Esophagus (tissue), 2 donors: Measurements from ENCODE around the gene TRIM26. TPM values are rescaled to one million over a fixed set of nuclear protein-coding genes. Genes with fewer than 3 reads are reported as not detected.
"Not testable (repeated sequence)": the region's sequence is repeated elsewhere in the genome, so short reads cannot be mapped to it uniquely, and the experiment has no call there.

Experiments used
- H3K27ac ChIP-seq, 2 donors: one replicate each; pipeline ENCODE4 v1.5.1; 2013; ENCODE audit warnings: low read depth in 2 of 2, mild to moderate bottlenecking in 2 of 2, inconsistent platforms in 1 of 2, low read length in 1 of 2, moderate library complexity in 1 of 2
- H3K27me3 ChIP-seq, 2 donors: one replicate each; pipeline ENCODE4 v1.6.1; 2013; ENCODE audit warnings: low read length in 2 of 2, control low read depth in 1 of 2, mild to moderate bottlenecking in 1 of 2; ENCODE audit not compliant: insufficient read depth in 2 of 2, control insufficient read depth in 1 of 2
- H3K36me3 ChIP-seq, 2 donors: one replicate each; pipeline ENCODE4 v1.6.1; 2013; ENCODE audit warnings: low read length in 1 of 2; ENCODE audit not compliant: control insufficient read depth in 2 of 2, insufficient read depth in 2 of 2
- H3K4me1 ChIP-seq, 2 donors: one replicate each; pipeline ENCODE4 v1.6.1; 2013; ENCODE audit warnings: low read length in 1 of 2; ENCODE audit not compliant: control insufficient read depth in 2 of 2, insufficient read depth in 2 of 2
- H3K4me3 ChIP-seq, 2 donors: one replicate each; pipeline ENCODE4 v1.5.1; 2013; ENCODE audit warnings: low read length in 2 of 2, mild to moderate bottlenecking in 2 of 2, low read depth in 1 of 2, moderate library complexity in 1 of 2
- H3K9me3 ChIP-seq, 2 donors: one replicate each; pipeline ENCODE4 v1.6.1; 2013; ENCODE audit warnings: mild to moderate bottlenecking in 2 of 2, low read depth in 1 of 2, low read length in 1 of 2, moderate library complexity in 1 of 2; ENCODE audit not compliant: control insufficient read depth in 2 of 2, insufficient read depth in 1 of 2
- whole genome bisulfite sequencing, 2 donors: extraction: QIAGEN DNeasy Blood & Tissue Kit; methylation state at CpG; one replicate each; pipeline ENCODE4 v1.1.7; 2013; 5-methylcytosine and 5-hydroxymethylcytosine counted together
- polyA plus RNA-seq, 2 donors: library from polyadenylated mRNA; stranded (reverse); fragments of 200-250 nt; gene quantifications; one replicate each; pipeline ENCODE4 v1.2.3, GENCODE V29; 2013
- donor health status: healthy with polysubstance abuse.
- donor health status: Bipolar disorder and iron deficiency.

The TRIM26 gene
- polyA plus RNA-seq, 2 donors: 33.3 to 40.2 TPM

- no peaks in the 10 kb centered on the region for H3K36me3 ChIP-seq
- no peaks in the 10 kb centered on the region for H3K27me3 ChIP-seq
- no peaks in the 10 kb centered on the region for H3K9me3 ChIP-seq
Measured at GRCh38 chr6:30149858-30150550, 63.2 kb downstream of the TRIM26 start.

GRCh38 chr6:30149234-30149633, 64.0 kb downstream of the TRIM26 start:
- Histone ChIP-seq H3K4me1 (no peaks in the 10 kb centered on the region), H3K27ac (no peak overlapping the region), H3K4me3 (no peak overlapping the region), H3K27me3 (no peaks in the 10 kb centered on the region), H3K36me3 (no peaks in the 10 kb centered on the region), H3K9me3 (no peaks in the 10 kb centered on the region)
- 58 to 61% methylated on average over 3 of the region's 3 CpGs for WGBS, 2 donors

More at GRCh38 chr6:30149858-30150550, 63.2 kb downstream of the TRIM26 start:
- Histone ChIP-seq H3K4me1 (no peaks in the 10 kb centered on the region), H3K4me3 (no peak overlapping the region), H3K27ac (no peak overlapping the region)
- WGBS, 2 donors: 67 to 70% methylated on average over 7 of the region's 7 CpGs

- Histone ChIP-seq H3K4me3 (no peak overlapping the region), H3K9me3 (no peaks in the 10 kb centered on the region), H3K27ac (no peak overlapping the region), H3K27me3 (no peaks in the 10 kb centered on the region), H3K36me3 (no peaks in the 10 kb centered on the region), H3K4me1 (no peaks in the 10 kb centered on the region)
- 74 to 83% methylated on average over 3 of the region's 3 CpGs for WGBS, 2 donors
Measured at GRCh38 chr6:30147096-30147495, 66.1 kb downstream of the TRIM26 start.

DNA sequence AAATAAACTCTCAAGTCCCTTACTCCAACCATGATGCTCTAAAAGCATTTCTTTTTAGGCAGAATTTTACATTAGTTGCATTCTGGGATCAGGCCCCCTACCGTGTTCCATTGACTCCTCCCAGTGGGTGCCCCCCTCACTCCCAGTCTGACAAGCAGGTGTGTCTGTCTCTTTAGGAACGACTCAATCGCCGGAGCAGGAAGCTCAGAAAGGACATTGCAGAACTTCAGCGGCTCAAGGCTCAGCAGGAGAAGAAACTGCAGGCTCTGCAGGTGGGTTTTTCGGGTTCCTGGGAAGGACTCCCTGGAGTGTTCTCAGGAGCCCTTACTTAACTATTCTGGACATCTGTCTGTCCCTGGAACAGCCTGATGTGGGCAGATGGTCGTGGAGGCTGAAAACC, 67.4 kb downstream of the TRIM26 start:
- Histone ChIP-seq H3K4me3 (no peak overlapping the region), H3K27ac (no peak overlapping the region), H3K27me3 (no peaks in the 10 kb centered on the region), H3K4me1 (no peaks in the 10 kb centered on the region), H3K9me3 (no peaks in the 10 kb centered on the region), H3K36me3 (no peaks in the 10 kb centered on the region)
- 64% methylated on average over 7 of the region's 7 CpGs for WGBS, 2 donors

- Histone ChIP-seq H3K9me3 (no peaks in the 10 kb centered on the region), H3K36me3 (no peaks in the 10 kb centered on the region), H3K4me1 (no peaks in the 10 kb centered on the region), H3K4me3 (no peak overlapping the region), H3K27ac (no peak overlapping the region), H3K27me3 (no peaks in the 10 kb centered on the region)
- WGBS, 2 donors: 60 to 71% methylated on average over 6 of the region's 6 CpGs
Measured at GRCh38 chr6:30144811-30145210, 68.4 kb downstream of the TRIM26 start.

DNA sequence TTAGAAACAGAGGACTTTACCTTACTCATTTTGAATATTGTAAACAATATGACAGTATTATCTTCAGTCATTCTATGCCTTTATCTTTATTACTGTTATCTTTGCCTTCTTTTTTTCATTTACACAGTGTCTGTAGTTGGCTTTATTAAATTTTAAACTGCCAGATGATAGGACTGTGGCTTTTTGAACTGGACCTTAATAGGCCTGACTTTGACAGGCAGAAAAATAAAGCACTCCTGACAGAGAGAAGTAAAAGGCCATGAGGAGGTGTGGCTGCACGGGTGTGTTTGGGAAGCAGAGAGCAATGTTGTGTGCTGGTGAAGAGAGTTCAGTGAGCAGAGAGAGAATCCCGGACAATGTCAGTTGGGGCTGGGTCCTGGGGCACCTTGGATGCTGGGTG, 69.4 kb downstream of the TRIM26 start:
- Histone ChIP-seq H3K9me3 (no peaks in the 10 kb centered on the region), H3K27ac (no peak overlapping the region), H3K36me3 (no peaks in the 10 kb centered on the region), H3K4me3 (no peak overlapping the region), H3K27me3 (peaks cover 0 to under 1% of the 10 kb centered on the region in 2 donors), H3K4me1 (no peaks in the 10 kb centered on the region)
- 48 to 52% methylated on average over 2 of the region's 2 CpGs for WGBS, 2 donors

GRCh38 chr6:30142665-30143064, 70.5 kb downstream of the TRIM26 start:
- H3K9me3 ChIP-seq: no peaks in the 10 kb centered on the region
- 58 to 66% methylated on average over 3 of the region's 3 CpGs for WGBS, 2 donors
- H3K27me3 ChIP-seq: peaks cover 0 to 3% of the 10 kb centered on the region in 2 donors
- no peaks in the 10 kb centered on the region for H3K36me3 ChIP-seq
- no peak overlapping the region for H3K4me3 ChIP-seq
- no peaks in the 10 kb centered on the region for H3K4me1 ChIP-seq
- H3K27ac ChIP-seq: no peak overlapping the region

- 82% methylated on average over 8 of the region's 8 CpGs for WGBS, 2 donors
Measured at GRCh38 chr6:30140240-30140639, 73.0 kb downstream of the TRIM26 start.

GRCh38 chr6:30136570-30137286, 76.5 kb downstream of the TRIM26 start:
- H3K4me3 ChIP-seq: no peak overlapping the region
- WGBS, 2 donors: 73 to 76% methylated on average over 11 of the region's 11 CpGs

More at GRCh38 chr6:30140240-30140639, 73.0 kb downstream of the TRIM26 start:
- not testable (repeated sequence) for H3K27ac ChIP-seq, H3K4me1 ChIP-seq, H3K27me3 ChIP-seq, H3K36me3 ChIP-seq, H3K9me3 ChIP-seq, H3K4me3 ChIP-seq

GRCh38 chr6:30135757-30136156, 77.4 kb downstream of the TRIM26 start, which contains the start of gene TRIM40:
Gene TRIM40 (plus strand): TSS chr6:30136140. CDS start chr6:30137037, 897 bp downstream.
- no peak within 1 kb of the TSS for H3K27ac ChIP-seq
- H3K27me3 ChIP-seq: peaks cover 0 to 3% of the 10 kb centered on the region in 2 donors
- no peaks in the 10 kb centered on the region for H3K4me1 ChIP-seq
- no peak within 1 kb of the TSS for H3K4me3 ChIP-seq
- WGBS, 2 donors: 48 to 69% methylated on average over 4 of the region's 4 CpGs
- H3K9me3 ChIP-seq: no peaks in the 10 kb centered on the region
- H3K36me3 ChIP-seq: no peaks in the 10 kb centered on the region

More at GRCh38 chr6:30136570-30137286, 76.5 kb downstream of the TRIM26 start:
- Histone ChIP-seq H3K27me3 (peaks cover 0 to 3% of the 10 kb centered on the region in 2 donors), H3K9me3 (no peaks in the 10 kb centered on the region), H3K4me1 (no peaks in the 10 kb centered on the region), H3K27ac (no peak overlapping the region), H3K36me3 (no peaks in the 10 kb centered on the region)
